ENCODE measurements around the gene CREB3L2.
"Not testable (repeated sequence)": the region's sequence is repeated elsewhere in the genome, so short reads cannot be mapped to it uniquely, and the experiment has no call there.

CREB3L2 gene

DNA sequence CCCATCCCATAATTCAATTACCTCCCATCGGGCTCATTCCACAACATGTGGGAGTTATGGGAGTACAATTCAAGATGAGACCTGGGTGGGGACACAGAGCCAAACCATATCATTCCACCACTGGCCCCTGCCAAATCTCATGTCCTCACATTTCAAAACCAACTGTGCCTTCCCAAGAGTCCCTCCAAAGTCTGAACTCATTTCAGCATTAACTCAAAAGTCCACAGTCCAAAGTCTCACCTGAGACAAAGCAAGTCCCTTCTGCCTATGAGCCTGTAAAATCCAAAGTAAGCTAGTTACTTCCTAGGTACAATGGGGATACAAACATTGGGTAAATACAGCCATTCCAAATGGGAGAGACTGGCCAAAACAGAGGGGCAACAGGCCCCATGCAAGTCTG lies 170.3 kb downstream of the CREB3L2 start:
- not testable (repeated sequence) for DNase-seq

DNA sequence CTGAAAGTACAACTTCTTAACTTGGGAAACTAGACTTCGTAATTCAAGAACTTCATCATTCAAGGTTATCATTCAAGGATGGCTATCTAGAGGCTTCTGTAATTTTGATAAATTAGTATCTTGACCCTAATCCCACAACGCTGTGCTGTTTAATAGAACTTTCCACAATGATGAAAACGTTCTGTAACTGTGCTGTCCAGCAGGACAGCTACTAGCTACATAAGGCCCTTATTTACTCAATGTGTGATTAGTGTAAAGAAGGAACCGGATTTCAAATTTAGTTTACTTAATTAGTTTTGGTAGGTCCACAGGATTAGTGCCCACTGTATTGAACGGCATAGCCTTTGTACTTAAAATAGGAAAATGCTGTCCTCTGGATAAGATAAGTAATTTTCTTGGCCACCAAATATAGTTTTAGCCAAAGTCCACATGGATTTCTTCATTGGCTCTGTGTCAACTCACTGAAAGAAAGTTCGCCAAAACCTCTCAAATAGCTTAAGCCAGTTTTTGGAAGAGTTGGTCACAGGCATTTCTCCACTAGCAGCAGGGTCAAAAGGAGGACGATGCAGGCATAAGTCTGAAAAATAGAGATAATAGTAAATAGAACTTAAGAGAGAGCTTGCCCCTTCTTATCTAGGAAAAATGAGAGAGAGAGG lies 172.4 kb downstream of the CREB3L2 start:
- DNase-seq = no peak

DNA sequence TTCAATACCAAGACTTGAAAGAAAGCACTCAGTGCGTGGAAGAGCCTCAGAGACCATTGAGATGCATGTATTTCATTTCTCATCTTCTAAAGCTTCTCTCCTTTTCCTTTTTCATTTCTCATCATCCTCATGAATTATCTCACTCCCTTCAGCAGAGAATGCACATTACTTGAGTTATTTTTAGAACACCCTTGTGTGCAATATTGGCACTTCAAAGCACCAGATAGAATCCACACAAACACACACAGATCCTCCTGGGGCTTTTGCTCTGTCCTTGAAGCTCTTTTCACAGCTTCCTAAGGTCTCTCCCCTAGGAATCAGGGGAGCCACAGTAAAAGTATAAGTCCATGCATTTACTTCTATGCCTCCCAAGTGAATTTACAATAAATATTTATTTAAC lies 173.4 kb downstream of the CREB3L2 start:
- DNase-seq = no peak

DNA sequence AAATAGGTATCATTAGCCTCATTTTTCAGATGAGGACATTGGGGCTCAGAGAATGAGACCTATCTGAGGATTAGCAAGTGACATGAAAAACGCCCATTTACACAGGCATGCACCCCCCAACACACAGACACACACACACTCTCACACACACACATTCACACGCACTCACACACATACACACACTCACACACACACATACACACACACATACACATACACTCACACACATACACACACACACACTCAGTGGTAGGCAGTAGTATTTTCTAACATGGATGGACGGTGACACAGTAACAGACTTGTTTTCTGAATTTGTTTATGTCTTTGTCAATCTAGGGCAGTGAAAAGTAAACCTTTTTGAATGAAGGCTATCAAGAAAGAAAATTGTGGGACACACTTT lies 176.4 kb downstream of the CREB3L2 start:
- DNase-seq = no peak
